ENCODE results near the gene EPN1. TPM values are rescaled to one million over a fixed set of nuclear protein-coding genes. Genes with fewer than 3 reads are reported as not detected.
A peak's percentile ranks its signal among the peaks of the same experiment; 100 is the strongest.

EPN1 gene
- total and polyA plus RNA-seq, 9 of the 15 experiments (the other 6 are each of a cell fraction or from before 2014, with no cell fraction given): 0.08 to 138 (median 12.7) TPM

- no peak for TF ChIP-seq SFPQ (IDR thresholded peaks at IDR 0.05; ENCODE audit: low read depth, low read length)
Observed at GRCh38 chr19:55669418-55670279, 5.4 kb upstream of the EPN1 start (continued).

GRCh38 chr19:55670280-55671053 lies 4.6 kb upstream of the EPN1 start:
- 78% methylated on average over 22 of the region's 23 CpGs for WGBS (ENCODE audit: insufficient coverage, low coverage, missing lambda C conversion rate)
- Histone ChIP-seq H3K27ac (ENCODE audit: extremely low read depth, low read depth, low read length) (no peak overlapping the region), H3K4me1 (replicated peaks in 1 of 2; ENCODE audit: control insufficient read depth in 2 of 2, insufficient read depth in 2 of 2, low read length in 2 of 2) (peaks cover 25 to 50% of the 10 kb centered on the region in 2 experiments), H3K4me2 (ENCODE audit: insufficient read depth, low read length) (no peak overlapping the region), H3K27me3 (ENCODE audit: control insufficient read depth in 2 of 2, insufficient read depth in 2 of 2, low read length in 2 of 2) (no peaks in the 10 kb centered on the region), H3K79me2 (ENCODE audit: control insufficient read depth, insufficient read depth, low read length) (peaks cover 87% of the 10 kb centered on the region), H3K36me3 (ENCODE audit: control insufficient read depth, insufficient read depth, low read length) (peaks cover 86% of the 10 kb centered on the region), H2AFZ (ENCODE audit: low read depth, low read length) (no peak overlapping the region), H4K20me1 (replicated peaks; ENCODE audit: control insufficient read depth, insufficient read depth, low read length) (peaks cover 53% of the 10 kb centered on the region), H3K4me3 (no peak overlapping the region), H3K9me1 (ENCODE audit: control insufficient read depth, insufficient read depth, low read length) (peaks cover 5% of the 10 kb centered on the region), H3K9ac (ENCODE audit: insufficient read depth in 1 of 2, low read depth in 2 of 2, low read length in 2 of 2) (peak overlapping the region in 1 of 2 experiments; percentile 14; a peak in 1 of 4 replicates), H3K9me3 (replicated peaks; ENCODE audit: control insufficient read depth, insufficient read depth, low read depth, low read length) (no peaks in the 10 kb centered on the region)
- FAIRE-seq (peak; percentile 40), ATAC-seq (no peak), DNase-seq (ENCODE audit: extremely low read depth in 1 of 4, low spot score in 3 of 4) (peak in 1 of 4 experiments; percentile 30)
- in situ Hi-C loops (cut with MboI) (no loop called here), intact Hi-C loops (cut with micrococcal nuclease) (no loop called here)
- CTCF ChIA-PET (ENCODE audit: low intra/inter-chr PET ratio): no interaction called here
- POLR2A ChIA-PET: interaction anchor here (1.2 to 2.1 kb wide), 4 partner anchors 11 to 23 kb away, joined by 5 to 12 read pairs (median 7); partner anchors contain the start of genes CCDC106 and U2AF2
- no TSS peak for BruUV-seq (replicated peaks)
- peak; percentile 64 for TF ChIP-seq RBFOX2 (IDR thresholded peaks at IDR 0.05; ENCODE audit: low read depth, low read length)
- no peak for TF ChIP-seq KDM1A (IDR thresholded peaks at IDR 0.05)
- no peak for TF ChIP-seq ZFP30 (CRISPR knock-in tag; IDR thresholded peaks at IDR 0.05; ENCODE audit: borderline replicate concordance)
- TF ChIP-seq CEBPG (CRISPR knock-in tag; IDR thresholded peaks at IDR 0.05): no peak
- no peak for TF ChIP-seq CEBPG (tag; conservative IDR thresholded peaks at IDR 0.05 in 1 of 2, IDR thresholded peaks at IDR 0.05 in 1 of 2)
- no peak for TF ChIP-seq HOXB6 (CRISPR knock-in tag; IDR thresholded peaks at IDR 0.05; ENCODE audit: borderline replicate concordance)
- no peak for TF ChIP-seq CBFA2T3 (IDR thresholded peaks at IDR 0.05)
- no peak for TF ChIP-seq ZNF695 (CRISPR knock-in tag; IDR thresholded peaks at IDR 0.05)
- no peak for TF ChIP-seq JUND (IDR thresholded peaks at IDR 0.05; ENCODE audit: borderline replicate concordance, low read depth, low read length)
- no peak for TF ChIP-seq JUND (tag; IDR thresholded peaks at IDR 0.05; ENCODE audit: borderline replicate concordance, low read depth, low read length)
- TF ChIP-seq GTF2A2 (tag; IDR thresholded peaks at IDR 0.05): no peak
- TF ChIP-seq NFE2L1 (tag; IDR thresholded peaks at IDR 0.05; ENCODE audit: borderline replicate concordance, low read depth): no peak
- peak; percentile 68 for TF ChIP-seq POLR2G (IDR thresholded peaks at IDR 0.05; ENCODE audit: low read depth, low read length)
- peak; percentile 80 for TF ChIP-seq RBM22 (IDR thresholded peaks at IDR 0.05; ENCODE audit: low read depth, low read length, poor library complexity, severe bottlenecking)
- peak; percentile 97 for TF ChIP-seq HDAC6 (IDR thresholded peaks at IDR 0.05; ENCODE audit: low read depth, low read length)
- no peak for TF ChIP-seq MAX (CRISPR knock-in tag; IDR thresholded peaks at IDR 0.05)
